Measurements from ENCODE around the gene HLX. TPM values are rescaled to one million over a fixed set of nuclear protein-coding genes. Genes with fewer than 3 reads are reported as not detected.

Gene HLX
- polyA plus RNA-seq, 1 experiment = 3.7 TPM

- TF ChIP-seq CTCF (IDR thresholded peaks at IDR 0.05; ENCODE audit: low read depth, low read length) = no peak
- Histone ChIP-seq H3K27ac (ENCODE audit: low read depth, low read length) (no peak overlapping the region), H3K4me3 (ENCODE audit: low read depth, low read length) (no peak overlapping the region), H3K9me3 (ENCODE audit: control insufficient read depth, insufficient read depth, low read length) (no peaks in the 10 kb centered on the region), H3K27me3 (ENCODE audit: control insufficient read depth, insufficient read depth, low read length) (no peaks in the 10 kb centered on the region)
- CTCF ChIA-PET = no interaction called here
- no peak for DNase-seq (ENCODE audit: low read depth, low spot score)
- POLR2A ChIA-PET = no interaction called here
Measured at GRCh38 chr1:220839474-220839873, 39.8 kb upstream of the HLX start.

GRCh38 chr1:220841293-220841692, 38.0 kb upstream of the HLX start:
- Histone ChIP-seq H3K9me3 (ENCODE audit: control insufficient read depth, insufficient read depth, low read length) (no peaks in the 10 kb centered on the region), H3K4me3 (ENCODE audit: low read depth, low read length) (no peak overlapping the region), H3K27ac (ENCODE audit: low read depth, low read length) (no peak overlapping the region), H3K27me3 (ENCODE audit: control insufficient read depth, insufficient read depth, low read length) (no peaks in the 10 kb centered on the region)
- no peak for DNase-seq (ENCODE audit: low read depth, low spot score)
- 0 out of 2 replicates have a peak, but pooled peaks have one; percentile 6 for TF ChIP-seq CTCF (IDR thresholded peaks at IDR 0.05; ENCODE audit: low read depth, low read length)
- ChIA-PET CTCF (interaction anchor here (1.0 kb wide), 1 partner anchor 30 kb away, joined by 3 read pairs; no protein-coding TSS in a partner anchor), POLR2A (no interaction called here)

- Histone ChIP-seq H3K4me3 (ENCODE audit: low read depth, low read length) (no peak overlapping the region), H3K27ac (ENCODE audit: low read depth, low read length) (no peak overlapping the region), H3K9me3 (ENCODE audit: control insufficient read depth, insufficient read depth, low read length) (no peaks in the 10 kb centered on the region), H3K27me3 (ENCODE audit: control insufficient read depth, insufficient read depth, low read length) (no peaks in the 10 kb centered on the region)
- POLR2A ChIA-PET = interaction anchor here (0.7 kb wide), 1 partner anchor 1440 kb away, joined by 5 read pairs; no protein-coding TSS in a partner anchor
- no peak for TF ChIP-seq CTCF (IDR thresholded peaks at IDR 0.05; ENCODE audit: low read depth, low read length)
- DNase-seq (ENCODE audit: low read depth, low spot score) = no peak
- CTCF ChIA-PET = no interaction called here
Measured at GRCh38 chr1:220843481-220844011, 35.7 kb upstream of the HLX start.

- no peak for TF ChIP-seq CTCF (IDR thresholded peaks at IDR 0.05; ENCODE audit: low read depth, low read length)
- CTCF ChIA-PET = no interaction called here
- no peaks in the 10 kb centered on the region for H3K27me3 ChIP-seq (ENCODE audit: control insufficient read depth, insufficient read depth, low read length)
- H3K4me3 ChIP-seq (ENCODE audit: low read depth, low read length) = no peak overlapping the region
- POLR2A ChIA-PET = no interaction called here
- no peak for DNase-seq (ENCODE audit: low read depth, low spot score)
- no peak overlapping the region for H3K27ac ChIP-seq (ENCODE audit: low read depth, low read length)
- no peaks in the 10 kb centered on the region; the same call in 1 of the 2 replicates for H3K9me3 ChIP-seq (ENCODE audit: control insufficient read depth, insufficient read depth, low read length)
Measured at GRCh38 chr1:220852408-220852807, 26.8 kb upstream of the HLX start.

GRCh38 chr1:220872296-220872695, 6.9 kb upstream of the HLX start:
- Histone ChIP-seq H3K4me3 (ENCODE audit: low read depth, low read length) (no peak overlapping the region), H3K9me3 (ENCODE audit: control insufficient read depth, insufficient read depth, low read length) (peaks cover 4% of the 10 kb centered on the region; the same call in 1 of the 2 replicates), H3K27ac (ENCODE audit: low read depth, low read length) (no peak overlapping the region), H3K27me3 (ENCODE audit: control insufficient read depth, insufficient read depth, low read length) (no peaks in the 10 kb centered on the region)
- DNase-seq (ENCODE audit: low read depth, low spot score) = no peak
- POLR2A ChIA-PET = no interaction called here
- CTCF ChIA-PET = interaction anchor here (2.7 to 4.9 kb wide), 2 partner anchors 330 to 392 kb away, joined by 13 to 93 read pairs; no protein-coding TSS in a partner anchor
- TF ChIP-seq CTCF (IDR thresholded peaks at IDR 0.05; ENCODE audit: low read depth, low read length) = no peak

Data from AG04450 (cell line).